ENCODE data around the gene RPS6KA2.
"Not testable (repeated sequence)": the region's sequence is repeated elsewhere in the genome, so short reads cannot be mapped to it uniquely, and the experiment has no call there.

The RPS6KA2 gene

DNA sequence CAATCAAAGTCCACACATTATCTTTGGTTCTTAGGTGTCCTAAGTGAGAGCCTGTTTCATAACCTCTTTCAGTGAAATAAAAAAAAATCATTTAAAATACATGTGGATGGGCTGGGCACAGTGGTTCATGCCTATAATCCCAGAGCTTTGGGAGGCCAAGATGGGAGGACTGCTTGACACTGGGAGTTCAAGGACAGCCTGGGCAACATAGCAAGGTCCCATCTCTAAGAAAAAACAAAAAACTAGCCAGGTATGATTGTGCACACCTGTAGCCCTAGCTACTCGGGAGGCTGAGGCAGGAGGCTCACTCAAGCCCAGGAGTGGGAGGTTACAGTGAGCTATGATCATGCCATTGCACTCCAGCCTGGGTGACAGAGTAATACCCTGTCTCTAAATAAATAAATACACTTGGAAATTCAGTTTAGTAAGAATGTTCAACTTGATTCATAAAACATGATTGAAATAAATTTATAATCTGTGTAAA is 247.9 kb downstream of the RPS6KA2 start:
- no peak for DNase-seq (ENCODE audit: low spot score)

DNA sequence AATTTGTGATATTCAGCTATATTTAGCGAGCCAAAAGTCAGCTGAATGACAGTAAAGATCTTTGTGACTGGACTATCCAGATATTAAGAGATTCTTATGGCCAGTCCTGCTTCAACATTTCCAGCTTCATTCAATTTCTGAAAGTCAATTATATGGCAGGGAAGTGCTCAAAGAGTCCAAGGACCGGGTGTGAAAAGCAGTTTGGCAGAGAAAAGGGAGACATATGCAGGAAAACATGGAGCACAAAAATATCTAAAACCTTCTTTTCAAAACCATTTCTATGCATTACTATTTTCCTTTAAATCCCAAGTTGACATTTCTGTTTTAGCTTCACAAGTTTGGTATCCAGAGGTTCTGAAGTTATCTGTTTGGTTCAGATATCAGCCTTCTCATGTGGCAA is 249.3 kb downstream of the RPS6KA2 start:
- DNase-seq (ENCODE audit: low spot score) = no peak

DNA sequence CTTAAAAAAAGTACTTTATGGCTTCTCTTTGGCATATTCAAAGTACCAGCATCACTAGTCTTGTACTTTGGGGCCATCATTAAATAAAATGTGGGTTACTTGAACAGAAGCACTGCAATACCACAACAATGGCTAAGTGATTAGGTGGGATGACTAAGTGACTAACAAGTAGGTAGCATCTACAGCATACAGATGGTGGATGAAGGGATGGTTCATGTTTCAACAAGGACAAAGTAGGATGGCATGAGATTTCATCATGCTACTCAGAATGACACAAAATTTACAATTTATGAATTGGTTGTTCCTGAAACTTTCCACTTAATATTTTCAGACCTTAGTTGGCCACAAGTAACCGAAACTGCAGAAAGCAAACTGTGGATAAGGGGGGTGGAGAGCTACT is 252.0 kb downstream of the RPS6KA2 start:
- DNase-seq (ENCODE audit: low spot score) = no peak

DNA sequence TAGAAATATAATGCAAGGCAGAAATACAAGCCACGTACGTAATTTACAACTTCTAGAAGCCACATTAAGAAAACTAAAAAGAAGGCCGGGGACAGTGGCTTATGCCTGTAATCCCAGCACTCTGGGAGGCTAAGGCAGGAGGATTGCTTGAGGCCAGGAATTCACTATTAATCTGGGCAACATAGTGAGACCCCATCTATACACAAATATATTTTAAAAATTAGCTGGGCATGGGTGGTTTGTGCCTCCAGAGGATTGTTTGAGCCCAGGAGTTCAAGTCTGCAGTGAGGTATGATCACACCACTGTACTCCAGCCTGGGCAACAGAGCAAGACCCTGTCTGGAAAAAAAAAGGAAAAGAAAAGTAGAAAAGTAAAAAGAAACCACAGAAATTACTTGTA is 256.6 kb downstream of the RPS6KA2 start:
- no peak for DNase-seq (ENCODE audit: low spot score)

DNA sequence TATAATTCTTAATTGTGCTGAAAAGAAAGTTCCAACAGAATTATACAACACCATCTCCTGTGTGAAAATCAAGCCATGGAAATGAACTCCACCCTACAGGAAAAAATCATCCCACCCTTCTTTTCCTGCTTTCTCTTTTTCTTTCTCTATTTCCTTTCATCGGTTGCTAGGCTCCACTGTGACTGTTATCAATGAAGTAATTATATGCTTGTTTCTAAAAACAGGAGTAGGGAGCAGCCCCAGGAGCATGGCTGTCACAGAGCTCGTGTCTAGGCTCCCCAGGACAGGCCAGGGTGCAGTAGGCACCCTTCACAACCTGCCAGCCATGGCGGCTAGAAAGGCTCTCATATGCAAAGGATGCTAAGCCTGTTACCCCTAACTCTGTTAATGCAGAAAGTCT is 257.3 kb downstream of the RPS6KA2 start:
- no peak for DNase-seq (ENCODE audit: low spot score)

DNA sequence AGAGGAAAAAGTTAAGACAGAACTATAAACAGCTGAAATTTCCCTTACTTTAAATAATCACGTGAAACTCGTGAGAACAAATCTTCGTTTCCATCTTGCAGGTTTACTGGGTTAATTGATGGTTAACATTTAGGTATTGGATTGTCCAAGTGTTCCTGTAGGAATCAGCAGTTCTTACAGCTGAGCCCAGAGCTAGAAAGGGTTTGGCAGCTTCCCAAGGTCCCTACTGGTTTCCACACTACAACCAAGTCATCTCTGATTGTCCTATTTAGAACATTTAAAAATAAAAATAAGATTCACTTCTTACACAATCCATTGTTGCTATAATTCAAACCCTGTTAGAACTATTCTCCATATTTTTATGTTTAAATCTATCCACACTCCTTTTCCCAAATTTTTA is 260.1 kb downstream of the RPS6KA2 start:
- no peak for DNase-seq (ENCODE audit: low spot score)

DNA sequence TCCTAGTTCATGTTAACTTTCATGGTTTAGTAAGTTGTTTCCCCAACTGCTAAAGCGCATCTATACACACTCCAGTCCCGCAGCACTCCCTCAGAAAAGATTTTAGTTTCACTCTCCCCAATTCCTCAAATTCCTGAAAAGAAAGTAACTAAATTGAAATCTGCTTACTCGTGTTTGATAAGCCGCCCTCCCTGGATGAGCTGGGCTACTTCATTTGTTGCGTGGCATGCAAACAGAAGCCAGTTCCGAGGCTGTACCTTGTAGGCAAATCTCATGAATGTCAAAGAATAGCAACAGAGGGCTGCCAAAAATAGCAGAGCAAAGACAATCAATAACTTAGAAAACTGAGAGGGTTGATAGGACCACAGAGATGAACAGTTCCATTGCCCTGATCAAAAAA is 261.2 kb downstream of the RPS6KA2 start:
- no peak for DNase-seq (ENCODE audit: low spot score)

DNA sequence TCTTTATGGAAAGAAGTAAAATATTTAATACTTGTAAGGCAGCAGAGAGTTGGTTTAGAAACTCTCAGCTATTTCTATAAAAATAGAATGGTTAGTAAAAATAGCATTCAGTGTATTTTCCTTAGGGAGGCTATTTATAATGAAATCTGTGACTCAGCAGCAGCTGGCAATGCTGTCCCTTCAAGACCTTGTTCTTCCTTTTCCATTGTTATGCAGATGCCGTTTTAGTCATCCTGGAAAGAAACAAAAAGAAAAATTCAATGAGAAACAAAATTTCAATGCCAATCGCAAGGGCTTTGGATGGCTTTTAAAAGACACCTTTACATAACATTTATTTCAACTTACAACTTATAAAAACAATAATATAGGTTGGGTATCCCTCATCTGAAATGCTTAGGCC is 261.8 kb downstream of the RPS6KA2 start:
- no peak for DNase-seq (ENCODE audit: low spot score)

DNA sequence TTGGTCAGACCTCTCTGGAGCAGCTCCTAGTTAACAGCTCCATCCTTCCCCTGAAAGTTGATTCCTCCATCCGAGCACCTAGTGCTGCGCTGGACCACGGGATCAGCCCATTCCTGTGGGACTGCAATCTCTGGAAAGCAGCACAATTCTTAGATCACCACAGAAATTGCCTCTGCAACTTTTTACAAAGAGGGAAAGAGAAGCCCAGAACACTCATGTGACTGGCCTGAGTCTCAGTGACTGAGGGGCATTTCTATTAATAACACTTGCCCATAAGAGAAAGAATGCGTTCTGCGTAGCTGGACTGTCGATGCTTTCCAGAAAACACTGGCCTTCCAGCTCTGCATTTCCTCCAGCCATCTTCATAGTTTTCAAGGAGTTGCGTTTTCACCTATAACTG is 262.6 kb downstream of the RPS6KA2 start:
- DNase-seq (ENCODE audit: low spot score) = no peak

DNA sequence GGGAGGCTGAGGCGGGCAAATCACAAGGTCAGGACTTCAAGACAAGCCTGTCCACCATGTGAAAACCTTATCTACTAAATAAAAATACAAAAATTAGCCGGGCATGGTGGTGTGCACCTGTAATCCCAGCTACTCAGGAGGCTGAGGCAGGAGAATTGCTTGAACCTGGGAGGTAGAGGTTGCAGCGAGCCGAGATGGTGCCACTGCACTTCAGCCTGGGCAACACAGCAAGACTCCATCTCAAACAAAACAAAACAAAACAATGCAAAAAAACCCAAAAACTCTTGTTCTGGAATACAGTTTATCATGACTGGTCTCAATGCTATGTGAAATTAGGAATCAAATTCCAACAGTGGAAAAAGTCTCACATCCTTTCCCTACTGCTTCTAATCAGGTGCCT is 264.6 kb downstream of the RPS6KA2 start:
- not testable (repeated sequence) for DNase-seq (ENCODE audit: low spot score)

DNA sequence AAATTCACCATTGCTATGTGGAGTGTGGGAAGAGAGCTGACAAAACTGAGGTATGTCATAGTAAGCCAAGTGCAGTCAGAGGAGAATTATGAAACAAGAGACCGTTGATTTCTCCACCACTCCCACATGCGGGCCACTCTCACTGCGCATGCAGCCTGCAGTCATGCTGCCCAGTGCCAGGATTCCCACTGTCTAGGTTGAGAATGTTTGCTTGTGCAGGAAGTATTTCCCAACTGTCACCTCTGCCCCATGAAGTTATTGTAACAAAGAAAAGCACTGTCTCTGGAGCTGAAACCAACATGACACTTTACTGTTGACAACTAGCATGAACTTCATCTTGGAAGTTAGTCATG is 266.0 kb downstream of the RPS6KA2 start:
- no peak for DNase-seq (ENCODE audit: low spot score)

DNA sequence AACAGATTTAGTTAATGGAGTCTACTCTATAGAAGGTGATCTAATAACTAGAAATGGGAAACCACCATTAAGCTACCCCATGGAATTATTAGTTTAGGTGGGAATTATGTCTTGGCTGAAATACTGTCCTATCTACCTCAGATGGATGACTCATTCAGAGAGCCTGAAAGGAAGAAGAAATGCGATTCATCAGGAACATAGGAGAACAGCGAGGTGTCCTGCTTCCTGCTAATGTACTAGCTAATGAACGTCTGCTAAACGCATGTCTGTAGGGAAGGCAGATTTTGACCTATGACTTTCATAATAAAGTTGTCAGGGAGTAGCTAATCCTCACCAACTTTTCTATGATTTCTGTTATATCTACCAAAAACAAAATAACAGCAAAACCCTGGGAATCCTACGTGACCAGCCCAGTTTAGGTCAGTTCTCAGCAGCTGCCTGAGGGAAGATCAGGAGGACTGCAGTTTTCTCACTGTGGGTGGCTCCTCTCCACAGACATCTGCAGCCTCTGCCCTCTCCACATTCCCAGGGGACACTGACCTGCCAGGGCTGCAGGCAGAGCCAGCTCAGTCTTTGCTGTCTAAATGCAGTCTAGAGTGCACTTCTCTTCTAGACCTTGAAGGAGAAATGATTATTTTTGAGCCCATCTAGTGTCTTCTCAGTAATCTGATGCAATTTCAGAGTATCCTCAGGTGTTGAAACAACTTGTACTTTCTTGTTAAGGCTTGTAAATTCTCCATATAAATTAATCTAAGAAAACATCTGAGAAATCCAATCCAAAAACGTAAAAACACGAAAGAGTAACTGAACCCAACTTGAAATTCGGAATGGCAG is 266.6 kb downstream of the RPS6KA2 start:
- peak; percentile 14 for DNase-seq (ENCODE audit: low spot score)

Small RNA genes within 50 kb of the gene (small RNA-seq; reads per million reads assigned to genes)
- gene MIR1913 = 0 to 0.09 reads per million in 2 experiments

All from SK-N-DZ (cell line).